ENCODE data around the gene GPLD1.

GPLD1 gene

GRCh38 chr6:24489470-24489869 is at the start of gene GPLD1:
Gene GPLD1, minus strand, starts transcription at chr6:24489578. Its CDS starts 67 bp downstream, at chr6:24489511.
- no peaks in the 10 kb centered on the region for H3K9me2 ChIP-seq (replicated peaks; ENCODE audit: insufficient read depth, low read length)
- no peak within 1 kb of the TSS for H3K27ac ChIP-seq (ENCODE audit: low read depth, low read length)
- H2AFZ ChIP-seq (ENCODE audit: low read depth, low read length, severe bottlenecking): no peak within 1 kb of the TSS
- H3F3A ChIP-seq (ENCODE audit: insufficient read depth): peaks cover 16% of the 10 kb centered on the region; the same call in 1 of the 2 replicates
- peaks cover 10% of the 10 kb centered on the region for H3K79me2 ChIP-seq (ENCODE audit: insufficient read depth, low read length)
- H3K36me3 ChIP-seq (ENCODE audit: low read length): no peaks in the 10 kb centered on the region
- no peak within 1 kb of the TSS for H3K9ac ChIP-seq (ENCODE audit: low read length)
- no peaks in the 10 kb centered on the region for H3K9me3 ChIP-seq (ENCODE audit: insufficient read depth, low read length)
- H3K4me2 ChIP-seq (ENCODE audit: low read depth, low read length, poor library complexity, severe bottlenecking): no peak within 1 kb of the TSS
- H3K27me3 ChIP-seq (ENCODE audit: low read length): no peaks in the 10 kb centered on the region
- TF ChIP-seq CTCF (IDR thresholded peaks at IDR 0.05; ENCODE audit: insufficient read depth, low read length, poor library complexity, severe bottlenecking) (no peak), EZH2phosphoT487 (conservative IDR thresholded peaks at IDR 0.05; ENCODE audit: low read length) (no peak)
- H4K20me1 ChIP-seq (ENCODE audit: low read depth, low read length): no peaks in the 10 kb centered on the region
- no peak within 1 kb of the TSS for H3K4me3 ChIP-seq (ENCODE audit: insufficient read depth, low read length, poor library complexity, severe bottlenecking)

GRCh38 chr6:24537771-24538385 is 48.5 kb upstream of the GPLD1 start:
- TF ChIP-seq CTCF (IDR thresholded peaks at IDR 0.05; ENCODE audit: insufficient read depth, low read length, poor library complexity, severe bottlenecking) (no peak), EZH2phosphoT487 (conservative IDR thresholded peaks at IDR 0.05; ENCODE audit: low read length) (no peak)
- Histone ChIP-seq H3K36me3 (ENCODE audit: low read length) (peaks cover 10% of the 10 kb centered on the region; the same call in 1 of the 2 replicates), H3K4me3 (ENCODE audit: insufficient read depth, low read length, poor library complexity, severe bottlenecking) (no peak overlapping the region), H3K27me3 (ENCODE audit: low read length) (no peaks in the 10 kb centered on the region), H3K27ac (ENCODE audit: low read depth, low read length) (no peak overlapping the region), H3K9ac (ENCODE audit: low read length) (no peak overlapping the region), H3K4me2 (ENCODE audit: low read depth, low read length, poor library complexity, severe bottlenecking) (no peak overlapping the region), H2AFZ (ENCODE audit: low read depth, low read length, severe bottlenecking) (no peak overlapping the region), H4K20me1 (ENCODE audit: low read depth, low read length) (no peaks in the 10 kb centered on the region), H3F3A (ENCODE audit: insufficient read depth) (no peaks in the 10 kb centered on the region), H3K79me2 (ENCODE audit: insufficient read depth, low read length) (no peaks in the 10 kb centered on the region), H3K9me3 (ENCODE audit: insufficient read depth, low read length) (no peaks in the 10 kb centered on the region), H3K9me2 (replicated peaks; ENCODE audit: insufficient read depth, low read length) (no peaks in the 10 kb centered on the region)

- Histone ChIP-seq H3K4me3 (ENCODE audit: insufficient read depth, low read length, poor library complexity, severe bottlenecking) (no peak overlapping the region), H3F3A (ENCODE audit: insufficient read depth) (no peaks in the 10 kb centered on the region), H2AFZ (ENCODE audit: low read depth, low read length, severe bottlenecking) (no peak overlapping the region), H3K79me2 (ENCODE audit: insufficient read depth, low read length) (no peaks in the 10 kb centered on the region), H3K9ac (ENCODE audit: low read length) (no peak overlapping the region), H3K27ac (ENCODE audit: low read depth, low read length) (no peak overlapping the region), H4K20me1 (ENCODE audit: low read depth, low read length) (no peaks in the 10 kb centered on the region), H3K27me3 (ENCODE audit: low read length) (no peaks in the 10 kb centered on the region), H3K36me3 (ENCODE audit: low read length) (peaks cover 14% of the 10 kb centered on the region; the same call in 1 of the 2 replicates), H3K9me2 (replicated peaks; ENCODE audit: insufficient read depth, low read length) (no peaks in the 10 kb centered on the region), H3K4me2 (ENCODE audit: low read depth, low read length, poor library complexity, severe bottlenecking) (no peak overlapping the region), H3K9me3 (ENCODE audit: insufficient read depth, low read length) (no peaks in the 10 kb centered on the region)
- TF ChIP-seq EZH2phosphoT487 (conservative IDR thresholded peaks at IDR 0.05; ENCODE audit: low read length) (no peak), CTCF (IDR thresholded peaks at IDR 0.05; ENCODE audit: insufficient read depth, low read length, poor library complexity, severe bottlenecking) (no peak)
These were observed 47.8 kb upstream of the GPLD1 start for GRCh38 chr6:24537082-24537699.

All from SU-DHL-6 (cell line).